ENCODE results near the gene RNF145.
"Not testable (repeated sequence)": the region's sequence is repeated elsewhere in the genome, so short reads cannot be mapped to it uniquely, and the experiment has no call there.

RNF145 gene

DNA sequence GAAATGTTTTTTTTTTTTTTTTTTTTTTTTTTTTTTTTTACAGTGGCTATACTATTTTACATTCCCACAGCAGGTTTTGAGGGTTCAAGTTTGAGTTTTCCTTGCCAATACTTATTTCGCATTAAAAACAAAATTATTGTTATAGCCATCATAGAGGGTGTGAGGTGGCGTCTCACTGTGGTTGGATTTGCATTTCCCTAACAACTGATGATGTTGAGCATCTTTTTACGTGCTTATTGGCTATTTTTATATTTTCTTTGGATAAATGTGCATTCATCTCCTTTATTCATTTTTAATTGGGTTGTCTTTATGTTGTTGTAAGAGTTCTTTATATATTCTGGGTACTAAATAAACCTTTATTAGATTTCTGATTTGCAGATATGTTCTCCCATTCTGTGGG, 34.8 kb upstream of the RNF145 start:
- ChIA-PET POLR2A (no interaction called here), CTCF (no interaction called here)
- no peak for TF ChIP-seq SP1 (IDR thresholded peaks at IDR 0.05)
- TF ChIP-seq NFRKB (IDR thresholded peaks at IDR 0.05): no peak
- TF ChIP-seq, protein P1, sequence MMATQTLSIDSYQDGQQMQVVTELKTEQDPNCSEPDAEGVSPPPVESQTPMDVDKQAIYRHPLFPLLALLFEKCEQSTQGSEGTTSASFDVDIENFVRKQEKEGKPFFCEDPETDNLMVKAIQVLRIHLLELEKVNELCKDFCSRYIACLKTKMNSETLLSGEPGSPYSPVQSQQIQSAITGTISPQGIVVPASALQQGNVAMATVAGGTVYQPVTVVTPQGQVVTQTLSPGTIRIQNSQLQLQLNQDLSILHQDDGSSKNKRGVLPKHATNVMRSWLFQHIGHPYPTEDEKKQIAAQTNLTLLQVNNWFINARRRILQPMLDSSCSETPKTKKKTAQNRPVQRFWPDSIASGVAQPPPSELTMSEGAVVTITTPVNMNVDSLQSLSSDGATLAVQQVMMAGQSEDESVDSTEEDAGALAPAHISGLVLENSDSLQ (IDR thresholded peaks at IDR 0.05): no peak
- no peak for TF ChIP-seq ZNF384 (IDR thresholded peaks at IDR 0.05)
- TF ChIP-seq SUZ12 (IDR thresholded peaks at IDR 0.05): no peak
- TF ChIP-seq CTBP1 (IDR thresholded peaks at IDR 0.05; ENCODE audit: borderline replicate concordance): no peak
- no peak for TF ChIP-seq FOXK2 (IDR thresholded peaks at IDR 0.05)
- TF ChIP-seq FOXA1 (IDR thresholded peaks at IDR 0.05): no peak
- TF ChIP-seq LEF1 (IDR thresholded peaks at IDR 0.05; ENCODE audit: borderline replicate concordance): no peak
- DNase-seq (ENCODE audit: extremely low spot score): no peak

DNA sequence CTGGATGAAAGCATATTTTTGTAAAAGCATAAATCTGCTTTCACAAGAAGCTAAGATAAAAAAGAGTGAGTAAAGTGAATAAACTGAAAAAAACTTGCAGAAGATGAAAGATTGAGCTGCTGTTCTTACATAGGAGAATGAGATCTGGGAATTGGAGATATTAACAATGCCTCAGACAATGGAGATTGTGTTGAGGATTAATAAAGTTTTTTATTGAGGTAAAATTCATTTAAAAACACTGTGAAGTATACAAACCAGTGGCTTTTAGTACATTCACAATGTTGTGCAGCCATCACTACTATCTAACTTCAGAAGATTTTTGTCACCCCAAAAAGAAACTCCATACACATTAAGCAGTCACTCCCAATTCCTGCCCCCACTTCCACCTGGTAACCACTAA, 34.0 kb upstream of the RNF145 start:
- CTCF ChIA-PET: no interaction called here
- DNase-seq (ENCODE audit: extremely low spot score): no peak
- TF ChIP-seq ARNT (IDR thresholded peaks at IDR 0.05) (no peak), FOXA1 (IDR thresholded peaks at IDR 0.05) (no peak), FOXK2 (IDR thresholded peaks at IDR 0.05) (no peak), SUZ12 (IDR thresholded peaks at IDR 0.05) (no peak), ELF4 (IDR thresholded peaks at IDR 0.05) (no peak)
- POLR2A ChIA-PET: no interaction called here

DNA sequence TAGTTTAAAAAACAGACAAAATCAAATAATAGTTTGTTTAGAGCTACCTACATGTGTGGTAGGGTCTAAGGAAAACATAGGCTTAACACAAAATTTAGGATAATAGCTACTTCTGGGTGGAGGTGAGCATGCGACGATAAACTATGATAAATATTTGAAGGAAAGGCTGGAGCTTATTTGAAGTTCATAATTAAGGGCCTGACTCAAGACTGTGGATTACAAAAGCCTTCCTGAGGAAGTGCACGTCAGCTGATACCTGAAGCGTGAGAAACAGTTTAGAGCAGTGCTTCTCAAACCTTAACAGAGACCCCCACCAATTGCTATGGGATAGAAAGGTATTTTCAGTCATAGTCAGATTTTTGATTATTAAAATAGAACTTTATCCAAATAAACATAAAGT, 33.3 kb upstream of the RNF145 start:
- ChIA-PET CTCF (interaction anchor here (0.6 kb wide), 1 partner anchor 181 kb away, joined by 4 read pairs; no protein-coding TSS in a partner anchor), POLR2A (no interaction called here)
- no peak for TF ChIP-seq NFRKB (IDR thresholded peaks at IDR 0.05)
- TF ChIP-seq HDGF (IDR thresholded peaks at IDR 0.05; ENCODE audit: borderline replicate concordance): no peak
- no peak for TF ChIP-seq ELF4 (IDR thresholded peaks at IDR 0.05)
- no peak for TF ChIP-seq FOXK2 (IDR thresholded peaks at IDR 0.05)
- TF ChIP-seq ZNF384 (IDR thresholded peaks at IDR 0.05): no peak
- TF ChIP-seq, protein P1 (IDR thresholded peaks at IDR 0.05): no peak
- TF ChIP-seq FOXM1 (IDR thresholded peaks at IDR 0.05; ENCODE audit: borderline replicate concordance): no peak
- TF ChIP-seq CTBP1 (IDR thresholded peaks at IDR 0.05; ENCODE audit: borderline replicate concordance): no peak
- TF ChIP-seq ARNT (IDR thresholded peaks at IDR 0.05): no peak
- no peak for TF ChIP-seq LEF1 (IDR thresholded peaks at IDR 0.05; ENCODE audit: borderline replicate concordance)
- TF ChIP-seq SUZ12 (IDR thresholded peaks at IDR 0.05): no peak
- TF ChIP-seq TARDBP (IDR thresholded peaks at IDR 0.05): no peak
- TF ChIP-seq SP1 (IDR thresholded peaks at IDR 0.05): no peak
- no peak for TF ChIP-seq BHLHE40 (IDR thresholded peaks at IDR 0.05; ENCODE audit: borderline replicate concordance)
- no peak for TF ChIP-seq L3MBTL2 (conservative IDR thresholded peaks at IDR 0.05)
- no peak for TF ChIP-seq FOXA1 (IDR thresholded peaks at IDR 0.05)
- no peak for DNase-seq (ENCODE audit: extremely low spot score)

DNA sequence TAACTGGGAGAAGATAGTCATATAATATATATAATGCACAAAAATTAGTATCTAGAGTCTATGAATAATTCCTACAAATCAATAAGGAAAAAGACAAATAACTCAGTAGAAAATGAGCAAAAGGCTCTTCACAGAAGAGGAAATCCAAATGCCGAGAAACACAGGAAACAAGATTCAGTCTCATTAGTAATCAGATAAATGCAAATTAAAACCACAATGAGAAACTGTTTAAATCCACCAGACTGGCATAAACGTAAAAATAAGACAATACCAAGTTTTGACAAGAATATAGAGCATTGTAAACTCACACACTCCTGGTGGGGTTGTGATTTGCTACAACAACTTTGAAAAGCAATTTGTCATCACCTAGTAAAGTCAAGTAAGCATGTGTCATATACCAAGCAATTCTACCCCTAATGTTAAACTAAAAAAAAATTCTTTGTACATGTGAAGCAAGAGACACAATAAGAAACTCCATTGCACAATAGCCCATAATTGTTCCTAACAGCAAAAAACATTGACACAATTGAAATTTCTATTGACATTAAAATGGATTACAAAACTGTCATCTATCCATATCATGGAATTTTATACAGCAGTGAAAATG, 32.7 kb upstream of the RNF145 start:
- no peak for TF ChIP-seq TARDBP (IDR thresholded peaks at IDR 0.05)
- TF ChIP-seq ZNF384 (IDR thresholded peaks at IDR 0.05): no peak
- TF ChIP-seq SP1 (IDR thresholded peaks at IDR 0.05): no peak
- no peak for TF ChIP-seq FOXA1 (IDR thresholded peaks at IDR 0.05)
- TF ChIP-seq FOXK2 (IDR thresholded peaks at IDR 0.05): no peak
- TF ChIP-seq, protein P1 (IDR thresholded peaks at IDR 0.05): no peak
- TF ChIP-seq HDGF (IDR thresholded peaks at IDR 0.05; ENCODE audit: borderline replicate concordance): no peak
- TF ChIP-seq CTBP1 (IDR thresholded peaks at IDR 0.05; ENCODE audit: borderline replicate concordance): no peak
- TF ChIP-seq L3MBTL2 (conservative IDR thresholded peaks at IDR 0.05): no peak
- no peak for TF ChIP-seq FOXM1 (IDR thresholded peaks at IDR 0.05; ENCODE audit: borderline replicate concordance)
- TF ChIP-seq LEF1 (IDR thresholded peaks at IDR 0.05; ENCODE audit: borderline replicate concordance): no peak
- no peak for TF ChIP-seq NFRKB (IDR thresholded peaks at IDR 0.05)
- TF ChIP-seq SUZ12 (IDR thresholded peaks at IDR 0.05): no peak
- TF ChIP-seq ELF4 (IDR thresholded peaks at IDR 0.05): no peak
- TF ChIP-seq BHLHE40 (IDR thresholded peaks at IDR 0.05; ENCODE audit: borderline replicate concordance): no peak
- TF ChIP-seq ARNT (IDR thresholded peaks at IDR 0.05): no peak
- no peak for DNase-seq (ENCODE audit: extremely low spot score)
- POLR2A ChIA-PET: no interaction called here
- CTCF ChIA-PET: interaction anchor here (0.6 kb wide), 1 partner anchor 181 kb away, joined by 4 read pairs; no protein-coding TSS in a partner anchor

DNA sequence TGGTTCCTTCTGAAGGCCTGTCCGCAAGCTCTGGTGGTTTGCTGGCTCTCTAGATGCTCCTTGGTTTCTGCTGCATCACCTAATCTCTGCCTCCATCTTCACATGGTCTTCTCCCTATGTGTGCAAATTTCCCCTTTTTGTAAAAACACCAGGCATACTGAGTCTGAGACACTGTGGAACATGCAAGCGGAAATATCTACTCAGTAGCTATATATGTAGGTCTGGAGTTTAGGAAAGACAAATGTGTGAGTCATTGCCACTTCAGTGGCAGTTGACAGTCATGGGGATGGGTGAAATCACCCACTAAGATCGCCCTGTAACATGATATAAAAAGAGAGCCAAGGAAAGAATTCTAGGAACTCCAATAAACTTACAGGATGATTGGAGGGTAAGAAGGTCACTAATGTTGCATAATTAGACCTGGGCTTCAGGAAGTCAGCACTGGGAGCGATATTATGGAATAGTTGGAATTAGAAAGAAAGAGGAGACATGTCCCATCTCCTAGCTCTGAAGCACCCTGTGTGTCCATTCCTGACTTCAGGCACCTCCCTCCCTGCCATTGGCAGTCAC, 31.0 kb upstream of the RNF145 start:
- TF ChIP-seq SP1 (IDR thresholded peaks at IDR 0.05) (no peak), HDGF (IDR thresholded peaks at IDR 0.05; ENCODE audit: borderline replicate concordance) (no peak), ARNT (IDR thresholded peaks at IDR 0.05) (no peak), CTBP1 (IDR thresholded peaks at IDR 0.05; ENCODE audit: borderline replicate concordance) (0 out of 2 replicates have a peak, but pooled peaks have one; percentile 18)
- POLR2A ChIA-PET: interaction anchor here (1.5 kb wide), 1 partner anchor 22 kb away, joined by 4 read pairs; the partner anchor contains the start of gene UBLCP1
- CTCF ChIA-PET: no interaction called here
- DNase-seq (ENCODE audit: extremely low spot score): peak; percentile 20

DNA sequence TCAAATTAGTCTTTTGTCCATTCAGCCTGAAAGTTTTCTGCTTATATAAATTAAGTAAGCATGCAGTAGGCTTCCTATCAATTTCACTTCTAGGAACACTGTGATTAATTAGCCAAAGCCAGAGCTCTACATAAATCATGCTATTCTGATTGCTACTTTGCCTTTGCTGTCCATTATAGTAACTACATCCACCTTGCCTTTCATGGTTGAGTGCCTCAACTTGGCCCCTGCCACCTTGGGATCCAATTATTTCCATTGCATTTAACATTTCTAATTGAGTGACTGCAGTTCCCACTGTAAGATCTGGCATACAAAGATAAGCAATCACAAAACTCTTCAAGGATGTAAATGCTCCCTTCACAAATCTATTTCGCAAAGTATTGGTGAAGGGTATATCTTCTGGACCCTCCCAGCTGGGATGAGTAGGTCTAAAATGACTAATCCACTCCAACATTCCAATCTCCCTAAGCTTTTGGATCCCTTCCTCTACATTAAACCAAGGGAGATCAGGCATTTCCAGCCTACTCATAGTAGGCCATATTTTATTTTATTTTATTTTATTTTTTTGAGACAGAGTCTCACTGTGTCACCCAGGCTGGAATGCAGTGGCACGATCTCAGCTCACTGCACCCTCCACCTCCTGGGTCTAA, 26.6 kb upstream of the RNF145 start:
- CTCF ChIA-PET; DNase-seq (ENCODE audit: extremely low spot score): not testable (repeated sequence)
- POLR2A ChIA-PET: interaction anchor here (1.2 kb wide), 1 partner anchor 28 kb away, joined by 3 read pairs; no protein-coding TSS in a partner anchor

All from HEK293T (cell line).